PC-9 (cell line): ENCODE measurements around the gene NDUFAF2.

Experiments used
- CTCF ChIP-seq: fragments of 200-600 bp; sonication (generic); conservative IDR thresholded peaks from 2 replicates; pipeline ENCODE4 v1.6.1; 2017; ENCODE audit warnings: mixed run types, antibody characterized with exemption, mild to moderate bottlenecking, moderate library complexity
- EZH2 ChIP-seq: fragments of 200-600 bp; sonication (generic); IDR thresholded peaks from 2 replicates; pipeline ENCODE4 v1.8.0; 2017; ENCODE audit warnings: antibody characterized with exemption, low read depth

GRCh38 chr5:61159070-61159469 lies 214.1 kb downstream of the NDUFAF2 start:
- TF ChIP-seq EZH2 (no peak), CTCF (no peak; the same call in 1 of the 2 replicates)
